ENCODE data around the gene DNAI7. TPM values are rescaled to one million over a fixed set of nuclear protein-coding genes. Genes with fewer than 3 reads are reported as not detected.

The DNAI7 gene
- total and polyA plus RNA-seq, 4 donors = 0.07 to 0.17 (median 0.14) TPM; not detected in 1

DNA sequence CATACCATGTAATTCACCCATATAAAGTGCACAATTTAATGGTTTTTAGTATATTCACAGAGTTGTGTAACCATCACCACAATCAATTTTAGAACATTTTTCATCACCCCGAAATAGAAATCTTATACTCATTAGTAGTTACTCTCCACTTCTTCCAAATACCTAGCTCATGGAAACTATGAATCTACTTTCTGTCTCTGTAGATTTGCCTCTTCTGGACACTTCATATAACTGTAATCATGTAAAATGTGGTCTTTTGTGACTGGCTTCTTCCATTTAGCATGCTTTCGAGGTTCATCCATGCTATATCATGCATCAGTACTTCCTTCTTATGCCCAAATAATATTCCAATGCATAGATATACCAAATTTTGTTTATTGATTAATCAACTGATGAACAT lies 10.8 kb downstream of the DNAI7 start:
- Histone ChIP-seq H3K9me3 (ENCODE audit: control insufficient read depth in 4 of 4, low read length in 3 of 4) (peaks cover 0 to 4% (median 0%) of the 10 kb centered on the region in 4 donors), H3K9ac (ENCODE audit: low read depth in 1 of 2, low read length in 2 of 2) (no peak overlapping the region), H3K36me3 (ENCODE audit: control insufficient read depth in 4 of 4, insufficient read depth in 3 of 4, low read depth in 1 of 4, low read length in 3 of 4) (no peaks in the 10 kb centered on the region), H3K27ac (ENCODE audit: low read depth in 1 of 2, low read length in 2 of 2) (no peak overlapping the region), H3K27me3 (ENCODE audit: control insufficient read depth in 4 of 4, insufficient read depth in 4 of 4, low read length in 3 of 4) (no peaks in the 10 kb centered on the region), H3K4me3 (ENCODE audit: low read depth in 1 of 3, low read length in 3 of 3) (no peak overlapping the region), H3K4me1 (ENCODE audit: control insufficient read depth in 4 of 4, insufficient read depth in 4 of 4, low read length in 3 of 4) (no peaks in the 10 kb centered on the region)
- no peak for TF ChIP-seq RAD21 (IDR thresholded peaks at IDR 0.05)
- no peak for TF ChIP-seq ZBTB33 (IDR thresholded peaks at IDR 0.05)
- TF ChIP-seq FOXA2 (IDR thresholded peaks at IDR 0.05) = no peak
- DNase-seq (ENCODE audit: low spot score) = no peak
- 47% methylated on average over 2 of the region's 2 CpGs for WGBS

- H3K27ac ChIP-seq (ENCODE audit: low read depth in 1 of 2, low read length in 2 of 2) = no peak overlapping the region
- H3K4me1 ChIP-seq (ENCODE audit: control insufficient read depth in 4 of 4, insufficient read depth in 4 of 4, low read length in 3 of 4) = no peaks in the 10 kb centered on the region
- H3K9ac ChIP-seq (ENCODE audit: low read depth in 1 of 2, low read length in 2 of 2) = no peak overlapping the region
- no peak for DNase-seq (ENCODE audit: low spot score)
- peaks cover 0 to 4% (median 0%) of the 10 kb centered on the region in 4 donors for H3K9me3 ChIP-seq (ENCODE audit: control insufficient read depth in 4 of 4, low read length in 3 of 4)
- no peak for TF ChIP-seq YY1 (IDR thresholded peaks at IDR 0.05)
- no peak for TF ChIP-seq FOXA2 (IDR thresholded peaks at IDR 0.05)
- no peak for TF ChIP-seq RAD21 (IDR thresholded peaks at IDR 0.05)
- TF ChIP-seq ATF3 (IDR thresholded peaks at IDR 0.05) = no peak
- TF ChIP-seq ZBTB33 (IDR thresholded peaks at IDR 0.05) = no peak
- TF ChIP-seq SP1 (IDR thresholded peaks at IDR 0.05) = no peak
- TF ChIP-seq NR2F2 (IDR thresholded peaks at IDR 0.05) = no peak
- no peak for TF ChIP-seq TAF1 (conservative IDR thresholded peaks at IDR 0.05)
- TF ChIP-seq HNF4G (IDR thresholded peaks at IDR 0.05) = no peak
- TF ChIP-seq, protein P1, sequence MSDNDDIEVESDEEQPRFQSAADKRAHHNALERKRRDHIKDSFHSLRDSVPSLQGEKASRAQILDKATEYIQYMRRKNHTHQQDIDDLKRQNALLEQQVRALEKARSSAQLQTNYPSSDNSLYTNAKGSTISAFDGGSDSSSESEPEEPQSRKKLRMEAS (IDR thresholded peaks at IDR 0.05) = no peak
- H3K4me3 ChIP-seq (ENCODE audit: low read depth in 1 of 3, low read length in 3 of 3) = no peak overlapping the region
- no peaks in the 10 kb centered on the region for H3K36me3 ChIP-seq (ENCODE audit: control insufficient read depth in 4 of 4, insufficient read depth in 3 of 4, low read depth in 1 of 4, low read length in 3 of 4)
- H3K27me3 ChIP-seq (ENCODE audit: control insufficient read depth in 4 of 4, insufficient read depth in 4 of 4, low read length in 3 of 4) = no peaks in the 10 kb centered on the region
- 84% methylated on average over 3 of the region's 3 CpGs for WGBS
Measured at GRCh38 chr12:25182765-25183164, 12.2 kb downstream of the DNAI7 start.

- DNase-seq (ENCODE audit: low spot score) = no peak
- no peaks in the 10 kb centered on the region for H3K9me3 ChIP-seq (ENCODE audit: control insufficient read depth in 4 of 4, low read length in 3 of 4)
- TF ChIP-seq HNF4A (conservative IDR thresholded peaks at IDR 0.05) (no peak), YY1 (IDR thresholded peaks at IDR 0.05) (no peak), NR2F2 (IDR thresholded peaks at IDR 0.05) (no peak), TAF1 (conservative IDR thresholded peaks at IDR 0.05) (no peak), ZBTB33 (IDR thresholded peaks at IDR 0.05) (no peak), ATF3 (IDR thresholded peaks at IDR 0.05) (no peak), CTCF (IDR thresholded peaks at IDR 0.05; ENCODE audit: low read depth, low read length, missing input control) (no peak), GABPA (IDR thresholded peaks at IDR 0.05 in 1 of 2, conservative IDR thresholded peaks at IDR 0.05 in 1 of 2) (no peak), FOXA2 (IDR thresholded peaks at IDR 0.05) (no peak), JUND (IDR thresholded peaks at IDR 0.05) (no peak), HNF4G (IDR thresholded peaks at IDR 0.05) (no peak), EGR1 (IDR thresholded peaks at IDR 0.05; ENCODE audit: low read depth in 2 of 2) (no peak), SP1 (IDR thresholded peaks at IDR 0.05) (no peak)
- TF ChIP-seq, protein P1 (IDR thresholded peaks at IDR 0.05) = no peak
- no peaks in the 10 kb centered on the region for H3K27me3 ChIP-seq (ENCODE audit: control insufficient read depth in 4 of 4, insufficient read depth in 4 of 4, low read length in 3 of 4)
- 93% methylated on average over 6 of the region's 6 CpGs for WGBS
- no peak overlapping the region for H3K27ac ChIP-seq (ENCODE audit: low read depth in 1 of 2, low read length in 2 of 2)
- no peak overlapping the region for H3K4me3 ChIP-seq (ENCODE audit: low read depth in 1 of 3, low read length in 3 of 3)
- H3K36me3 ChIP-seq (ENCODE audit: control insufficient read depth in 4 of 4, insufficient read depth in 3 of 4, low read depth in 1 of 4, low read length in 3 of 4) = no peaks in the 10 kb centered on the region
- no peak overlapping the region for H3K9ac ChIP-seq (ENCODE audit: low read depth in 1 of 2, low read length in 2 of 2)
- no peaks in the 10 kb centered on the region for H3K4me1 ChIP-seq (ENCODE audit: control insufficient read depth in 4 of 4, insufficient read depth in 4 of 4, low read length in 3 of 4)
Measured at GRCh38 chr12:25162866-25163265, 32.1 kb downstream of the DNAI7 start.

Measured in liver (tissue), 9 donors.